Breast epithelium (tissue), 4 donors: ENCODE data around the gene PRKN. TPM values are rescaled to one million over a fixed set of nuclear protein-coding genes. Genes with fewer than 3 reads are reported as not detected.

Experiments used
- DNase-seq, 2 donors: peaks; one replicate each; pipeline ENCODE4 v3.0.0-alpha.2; 2019; ENCODE audit warnings: low spot score in 2 of 2
- H3K27ac ChIP-seq, 2 donors: fragments of 200-600 bp; sonication (generic) in 1 of 2; one replicate each; pipeline ENCODE4 v1.5.1; 2016 to 2019; ENCODE audit warnings: mild to moderate bottlenecking in 1 of 2
- H3K27me3 ChIP-seq, 2 donors: fragments of 200-600 bp; sonication (generic) in 1 of 2; one replicate each; pipeline versions ENCODE4 v1.5.1 to v1.6.0; 2017 to 2019; ENCODE audit warnings: control low read depth in 1 of 2, mild to moderate bottlenecking in 1 of 2
- H3K36me3 ChIP-seq: fragments of 200-600 bp; one replicate; pipeline ENCODE4 v1.5.1; 2019
- H3K4me1 ChIP-seq, 2 donors: fragments of 200-600 bp; sonication (generic); one replicate each; pipeline ENCODE4 v1.5.1; 2016 to 2019; ENCODE audit warnings: control low read depth in 1 of 2
- H3K4me3 ChIP-seq, 3 donors: fragments of 200-600 bp; sonication (generic); 1 replicate in 2 of 3; 2 replicates in 1 of 3; pipeline ENCODE4 v1.5.1; 2016 to 2019; ENCODE audit warnings: mild to moderate bottlenecking in 3 of 3, moderate library complexity in 2 of 3
- H3K9me3 ChIP-seq, 2 donors: fragments of 200-600 bp; sonication (generic) in 1 of 2; one replicate each; pipeline ENCODE4 v1.5.1; 2016 to 2019; ENCODE audit warnings: control low read depth in 1 of 2
- CTCF ChIP-seq, 3 donors: fragments of 450-650 bp; IDR thresholded peaks; one replicate each; pipeline ENCODE4 v1.5.1; 2016 to 2017; ENCODE audit warnings: antibody characterized with exemption in 3 of 3, mild to moderate bottlenecking in 3 of 3, moderate library complexity in 3 of 3
- POLR2A ChIP-seq: fragments of 450-650 bp; IDR thresholded peaks from one replicate; pipeline ENCODE4 v1.6.1; 2016; ENCODE audit warnings: antibody characterized with exemption, mild to moderate bottlenecking, moderate library complexity
- POLR2AphosphoS5 ChIP-seq, 3 donors: sonication (generic); formaldehyde crosslinking; IDR thresholded peaks; one replicate each; pipeline ENCODE4 v1.6.1; 2017; ENCODE audit warnings: antibody characterized with exemption in 3 of 3
- intact Hi-C: fragments of 100-400 bp; cut with DNase I; formaldehyde crosslinking; loops from one replicate; pipeline ENCODE4 v1.15.1; 2023; ENCODE audit warnings: low total_unique reads
- total RNA-seq, 3 donors: library from RNA; depleted of rRNA; stranded (reverse); fragments of >200 nt; gene quantifications; one replicate each; pipeline ENCODE4 v1.1.0, GENCODE V29; 2016

The PRKN gene
- total RNA-seq, 3 donors from 2014 or later: 7.2 to 19.0 (median 11.2) TPM

- no peaks in the 10 kb centered on the region for H3K36me3 ChIP-seq
- no peaks in the 10 kb centered on the region for H3K27me3 ChIP-seq
- no peak for DNase-seq
- no peak overlapping the region for H3K4me3 ChIP-seq
- TF ChIP-seq POLR2AphosphoS5 (IDR thresholded peaks at IDR 0.05): no peak
- TF ChIP-seq CTCF (IDR thresholded peaks at IDR 0.05): no peak
- no peak for TF ChIP-seq POLR2A
- H3K4me1 ChIP-seq: no peaks in the 10 kb centered on the region
- intact Hi-C loops: no loop called here
- no peak overlapping the region for H3K27ac ChIP-seq
- H3K9me3 ChIP-seq: no peaks in the 10 kb centered on the region
These were observed 809.9 kb downstream of the PRKN start for GRCh38 chr6:161917645-161918044.

GRCh38 chr6:161915456-161915964 is 812.1 kb downstream of the PRKN start:
- no peaks in the 10 kb centered on the region for H3K36me3 ChIP-seq
- H3K27ac ChIP-seq: no peak overlapping the region
- intact Hi-C loops: no loop called here
- no peaks in the 10 kb centered on the region for H3K4me1 ChIP-seq
- DNase-seq: no peak
- H3K4me3 ChIP-seq: no peak overlapping the region
- H3K27me3 ChIP-seq: no peaks in the 10 kb centered on the region
- TF ChIP-seq POLR2AphosphoS5 (IDR thresholded peaks at IDR 0.05) (no peak), CTCF (IDR thresholded peaks at IDR 0.05) (no peak), POLR2A (no peak)
- H3K9me3 ChIP-seq: no peaks in the 10 kb centered on the region

GRCh38 chr6:161908872-161909271 is 818.7 kb downstream of the PRKN start:
- Histone ChIP-seq H3K27me3 (no peaks in the 10 kb centered on the region), H3K36me3 (no peaks in the 10 kb centered on the region), H3K4me1 (no peaks in the 10 kb centered on the region), H3K9me3 (no peaks in the 10 kb centered on the region), H3K27ac (no peak overlapping the region), H3K4me3 (no peak overlapping the region)
- intact Hi-C loops: no loop called here
- TF ChIP-seq POLR2A (no peak), POLR2AphosphoS5 (IDR thresholded peaks at IDR 0.05) (no peak), CTCF (IDR thresholded peaks at IDR 0.05) (no peak)
- DNase-seq: no peak

- no peak overlapping the region for H3K27ac ChIP-seq
- no peaks in the 10 kb centered on the region for H3K9me3 ChIP-seq
- H3K36me3 ChIP-seq: no peaks in the 10 kb centered on the region
- intact Hi-C loops: no loop called here
- no peak for DNase-seq
- H3K4me3 ChIP-seq: no peak overlapping the region
- no peaks in the 10 kb centered on the region for H3K27me3 ChIP-seq
- no peaks in the 10 kb centered on the region for H3K4me1 ChIP-seq
- no peak for TF ChIP-seq CTCF (IDR thresholded peaks at IDR 0.05)
- TF ChIP-seq POLR2AphosphoS5 (IDR thresholded peaks at IDR 0.05): no peak
- no peak for TF ChIP-seq POLR2A
These were observed 821.0 kb downstream of the PRKN start for GRCh38 chr6:161906571-161906970.

- Histone ChIP-seq H3K27ac (no peak overlapping the region), H3K36me3 (no peaks in the 10 kb centered on the region), H3K27me3 (no peaks in the 10 kb centered on the region), H3K9me3 (no peaks in the 10 kb centered on the region), H3K4me1 (no peaks in the 10 kb centered on the region), H3K4me3 (no peak overlapping the region)
- TF ChIP-seq POLR2A: no peak
- no peak for TF ChIP-seq POLR2AphosphoS5 (IDR thresholded peaks at IDR 0.05)
- TF ChIP-seq CTCF (IDR thresholded peaks at IDR 0.05): no peak
- intact Hi-C loops: no loop called here
- DNase-seq: no peak
These were observed 823.9 kb downstream of the PRKN start for GRCh38 chr6:161903584-161904212.
